GM18951 (cell line): ENCODE measurements around the gene SLC5A8.

Experiments used
- POLR2A ChIP-seq: IDR thresholded peaks from 4 replicates; pipeline ENCODE4 v1.6.1; 2011; ENCODE audit warnings: mild to moderate bottlenecking; ENCODE audit not compliant: insufficient read length, insufficient read depth; ENCODE audit errors: extremely low read depth
- in situ Hi-C: fragments of 300-500 bp; cut with MboI; formaldehyde crosslinking; loops from one replicate; pipeline ENCODE4 v1.12.0; 2022; ENCODE audit warnings: low sequenced_read_pairs, mixed read lengths, inconsistent platforms; ENCODE audit not compliant: unreplicated experiment

SLC5A8 gene

DNA sequence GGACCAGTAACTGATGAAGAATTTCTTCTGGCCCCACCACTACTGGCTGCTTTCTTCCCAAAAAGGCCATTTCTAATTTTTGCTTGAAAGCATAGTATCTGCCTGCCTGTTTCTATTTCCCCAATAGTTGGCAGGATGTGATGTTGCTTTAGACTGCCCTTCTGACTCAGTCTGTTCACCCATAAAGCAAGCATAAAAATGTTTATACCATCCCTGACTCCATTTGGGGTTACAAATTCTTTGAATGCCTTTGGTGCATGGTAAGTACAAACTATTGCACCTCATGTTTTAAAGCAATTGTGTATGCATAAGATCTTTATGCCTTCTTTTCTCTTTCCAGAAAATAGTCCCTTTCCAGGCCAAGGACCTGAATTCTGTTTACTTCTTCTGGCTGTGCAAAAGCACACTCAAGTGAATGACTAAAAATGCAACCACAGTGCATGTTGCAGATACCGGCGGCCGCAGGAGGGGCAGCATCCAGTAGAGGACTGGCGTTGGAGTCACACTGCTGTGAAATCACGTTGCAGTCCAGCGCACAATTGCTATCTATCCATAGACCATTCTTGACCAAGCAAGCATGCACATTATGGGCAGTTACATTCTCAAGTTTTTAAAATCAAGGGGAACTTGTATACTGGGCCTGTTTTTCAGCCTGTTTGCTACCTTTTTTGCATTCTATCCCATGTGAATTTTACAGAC, 82.4 kb downstream of the SLC5A8 start:
- TF ChIP-seq POLR2A = no peak
- in situ Hi-C loops = no loop called here

DNA sequence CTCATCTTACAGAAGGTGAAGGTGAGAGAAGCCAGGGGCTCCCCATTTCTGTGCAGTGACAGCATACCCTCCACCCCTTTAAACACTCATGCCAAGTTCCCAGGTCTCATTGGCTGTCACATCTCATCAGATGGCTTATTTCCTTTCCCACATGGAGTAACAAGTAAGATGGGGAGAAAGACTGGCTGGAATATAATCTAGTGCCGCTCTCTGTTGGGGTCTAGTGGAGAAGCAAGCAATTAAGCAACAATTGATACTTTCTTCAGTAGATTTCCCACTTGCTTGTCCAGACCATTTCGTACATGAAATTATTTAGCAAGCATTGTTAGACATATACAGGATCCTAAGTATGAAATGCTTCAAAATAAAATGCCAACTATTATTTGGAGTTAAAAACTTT, 92.2 kb downstream of the SLC5A8 start:
- TF ChIP-seq POLR2A = no peak
- in situ Hi-C loops = no loop called here

DNA sequence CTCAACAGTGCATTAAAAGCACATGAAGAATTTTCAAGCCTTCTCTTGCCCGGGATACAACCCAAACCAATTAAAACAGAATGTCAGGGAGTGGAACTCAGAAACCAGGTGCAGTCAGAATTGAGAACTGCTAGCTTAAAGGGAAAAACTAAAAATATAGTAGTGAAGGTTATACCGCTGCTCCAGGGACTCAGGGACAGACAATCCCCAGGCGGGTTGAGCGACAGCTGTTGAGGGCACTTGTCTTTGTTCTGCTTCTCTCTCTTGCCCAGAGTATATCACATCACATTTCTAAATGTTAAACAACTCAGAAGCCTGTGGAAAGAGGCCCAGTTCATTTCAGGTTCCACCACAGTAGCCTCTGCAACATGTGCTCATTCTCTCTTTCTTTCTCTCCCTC, 93.1 kb downstream of the SLC5A8 start:
- in situ Hi-C loops = no loop called here
- no peak for TF ChIP-seq POLR2A

DNA sequence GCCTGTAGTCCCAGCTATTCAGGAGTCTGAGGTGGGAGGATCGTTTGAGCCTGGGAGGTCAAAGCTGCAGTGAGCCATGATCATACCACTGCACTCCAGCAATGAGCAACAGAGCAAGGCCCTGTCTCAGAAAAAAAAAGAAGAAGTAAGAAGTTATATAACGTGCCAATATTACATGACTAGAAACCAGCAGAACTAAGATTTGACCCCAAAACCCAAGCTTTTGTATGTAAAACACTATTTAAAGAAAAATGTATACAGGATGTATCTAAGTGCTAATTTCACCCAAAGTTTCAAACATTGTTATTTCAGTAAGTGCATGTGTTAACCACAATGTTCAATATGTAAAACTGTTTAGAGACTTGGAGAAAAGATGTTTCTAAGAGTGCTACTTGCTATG, 94.7 kb downstream of the SLC5A8 start:
- TF ChIP-seq POLR2A = no peak
- in situ Hi-C loops = no loop called here

DNA sequence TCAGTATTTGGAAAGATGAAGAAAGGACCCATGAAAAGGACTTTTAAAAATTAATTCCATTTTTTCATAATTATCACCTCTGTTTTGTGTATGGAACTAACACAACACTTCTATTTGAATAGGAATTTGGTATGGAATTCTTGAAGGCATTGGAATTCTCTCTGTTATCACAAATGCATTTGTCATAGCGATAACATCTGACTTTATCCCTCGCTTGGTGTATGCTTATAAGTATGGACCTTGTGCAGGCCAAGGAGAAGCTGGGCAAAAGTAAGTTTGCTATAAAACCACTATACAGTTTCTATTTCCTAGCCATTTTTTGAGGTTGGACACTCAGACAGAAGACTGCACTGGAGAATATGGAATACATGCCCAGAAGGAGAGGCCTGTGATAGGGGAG, 98.6 kb downstream of the SLC5A8 start:
- in situ Hi-C loops = no loop called here
- no peak for TF ChIP-seq POLR2A

DNA sequence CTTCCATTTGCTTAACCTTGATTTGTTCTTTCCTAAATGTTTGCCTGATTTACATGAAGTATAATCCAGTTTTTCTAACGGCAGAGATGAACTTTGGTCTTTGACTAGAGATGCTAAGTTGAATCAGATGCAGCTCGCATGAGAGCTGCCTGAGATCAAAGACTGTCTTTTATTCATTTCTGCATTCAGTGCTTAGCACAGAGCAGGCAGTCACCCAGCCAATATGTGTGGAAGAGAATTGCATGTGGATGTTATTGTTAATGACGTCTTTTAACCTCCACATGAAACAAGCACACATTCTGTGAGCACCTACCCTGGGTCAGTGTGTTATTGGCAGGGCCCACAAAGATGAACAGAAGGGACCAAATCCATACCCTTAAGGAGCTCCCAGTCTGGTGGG, 99.2 kb downstream of the SLC5A8 start:
- in situ Hi-C loops = no loop called here

DNA sequence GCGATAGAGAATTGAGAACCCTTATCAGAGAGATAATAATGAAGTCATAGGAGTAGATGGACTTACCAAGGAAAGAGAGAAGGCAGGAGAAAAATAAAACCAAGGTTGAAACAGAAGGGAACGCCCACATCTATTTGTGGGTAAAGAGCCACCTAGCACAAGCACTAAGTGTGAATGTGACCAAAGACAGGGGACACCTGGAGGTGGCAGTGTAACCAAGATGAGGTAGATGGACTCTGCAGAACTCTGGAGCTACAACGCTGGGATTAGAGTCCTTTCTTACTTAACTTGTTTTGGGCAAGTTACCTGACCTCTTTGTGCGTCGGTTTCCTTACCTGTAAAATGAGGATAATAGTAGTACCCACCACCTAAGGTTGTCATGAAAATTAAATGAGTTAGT, 101.9 kb downstream of the SLC5A8 start:
- TF ChIP-seq POLR2A = no peak
- in situ Hi-C loops = no loop called here

More for the DNA sequence above, 99.2 kb downstream of the SLC5A8 start:
- TF ChIP-seq POLR2A = no peak

DNA sequence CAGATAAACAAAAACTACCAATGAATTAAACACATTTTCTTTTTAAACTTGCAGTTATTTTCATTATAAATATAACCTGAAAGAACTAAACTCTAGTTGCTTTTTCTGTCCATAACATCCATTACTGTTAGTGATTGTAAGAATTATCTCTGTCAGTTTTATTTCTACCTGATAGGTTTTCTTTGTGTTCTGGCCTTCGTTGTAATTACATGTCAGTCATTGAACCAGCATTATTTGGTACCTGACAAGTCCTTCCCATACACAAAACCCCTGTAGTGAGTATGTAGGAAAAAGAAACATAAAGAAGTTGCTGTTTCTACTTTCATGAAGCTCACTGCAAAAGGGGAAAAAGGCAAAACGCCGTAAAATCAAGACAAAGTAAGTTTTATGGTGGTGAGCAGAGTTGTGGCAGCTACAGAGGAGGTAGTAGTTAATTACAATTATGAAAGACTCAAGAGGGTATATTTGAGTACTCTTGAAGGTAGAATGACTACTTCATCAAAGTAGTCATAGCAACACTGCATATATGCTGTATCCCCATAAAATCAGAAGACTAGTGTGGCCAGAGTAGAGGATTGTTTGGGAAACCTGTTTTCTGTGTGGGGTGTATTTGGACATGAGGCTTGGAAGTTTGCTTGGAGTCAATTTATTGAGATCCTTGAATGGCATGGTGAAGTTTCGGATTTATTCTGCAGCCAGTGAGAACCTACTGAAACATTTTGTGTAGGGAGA, 102.8 kb downstream of the SLC5A8 start:
- in situ Hi-C loops = no loop called here
- no peak for TF ChIP-seq POLR2A
